Epithelial cell of prostate (primary cell): ENCODE data around the gene CABYR.
"Not testable (repeated sequence)": the region's sequence is repeated elsewhere in the genome, so short reads cannot be mapped to it uniquely, and the experiment has no call there.

ENCODE experiments used
- DNase-seq: peaks from one replicate; pipeline ENCODE4 v3.0.0-alpha.2; 2011; ENCODE audit warnings: low read depth, low spot score
- H3K27ac ChIP-seq: fragments of 450-650 bp; 2 replicates; pipeline ENCODE4 v1.5.1; 2017; ENCODE audit warnings: mild to moderate bottlenecking

CABYR gene

DNA sequence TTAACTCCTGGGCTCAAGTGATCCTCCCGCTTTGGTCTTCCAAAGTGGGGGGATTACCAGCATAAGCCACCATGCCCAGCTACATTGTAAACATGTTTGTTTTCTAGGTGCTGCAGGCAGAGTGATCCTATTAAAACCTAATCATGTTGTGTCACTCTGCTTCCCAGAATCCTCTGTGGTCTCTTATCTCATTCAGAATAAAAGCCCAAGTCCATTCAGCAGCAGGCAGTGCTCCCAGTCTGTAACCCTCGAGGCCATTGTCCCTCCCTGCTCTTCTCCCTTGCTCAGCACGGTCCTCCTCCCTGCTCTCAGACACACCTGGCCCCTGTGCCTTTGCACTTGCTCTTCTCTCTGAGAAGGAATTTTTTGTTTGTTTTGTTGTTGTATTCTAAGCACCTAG lies 11.1 kb upstream of the CABYR start:
- no peak overlapping the region for H3K27ac ChIP-seq
- no peak for DNase-seq

GRCh38 chr18:24128700-24129099 lies 10.2 kb upstream of the CABYR start:
- no peak overlapping the region for H3K27ac ChIP-seq
- DNase-seq = no peak

- no peak overlapping the region for H3K27ac ChIP-seq
- DNase-seq = no peak
Observed at GRCh38 chr18:24130494-24130893, 8.4 kb upstream of the CABYR start.

GRCh38 chr18:24136967-24137373 lies 1.9 kb upstream of the CABYR start:
- no peak for DNase-seq
- H3K27ac ChIP-seq = no peak overlapping the region

GRCh38 chr18:24138409-24138788 lies 463 bp upstream of the CABYR start:
- peak overlapping the region; percentile 41 for H3K27ac ChIP-seq
- no peak for DNase-seq

GRCh38 chr18:24140697-24141096 lies 1.8 kb downstream of the CABYR start:
- no peak for DNase-seq
- H3K27ac ChIP-seq = no peak overlapping the region

GRCh38 chr18:24142376-24142775 lies 3.5 kb downstream of the CABYR start:
- H3K27ac ChIP-seq = no peak overlapping the region
- DNase-seq = no peak

- DNase-seq, H3K27ac ChIP-seq: not testable (repeated sequence)
Observed at GRCh38 chr18:24149591-24149990, 10.7 kb downstream of the CABYR start.

DNA sequence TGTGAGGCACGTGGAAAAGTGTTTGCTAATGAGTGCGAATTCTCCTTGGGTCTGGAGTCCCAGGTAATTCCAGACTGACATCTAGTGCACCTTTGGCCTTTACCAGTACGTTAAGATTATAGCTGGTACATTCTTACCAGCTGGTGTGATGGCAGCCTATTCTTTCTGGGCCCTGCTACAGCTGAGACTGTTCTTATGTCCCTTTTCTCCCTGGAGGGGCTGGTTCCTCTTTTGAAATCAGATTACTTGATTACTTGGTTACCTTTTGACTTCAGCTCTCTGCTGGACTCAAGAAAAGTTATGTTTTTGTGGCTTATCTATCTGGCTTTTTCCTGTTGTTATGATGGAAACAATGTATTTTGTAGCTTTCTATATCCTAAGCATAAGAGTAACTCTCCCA lies 14.5 kb downstream of the CABYR start:
- no peak for DNase-seq
- no peak overlapping the region for H3K27ac ChIP-seq

DNA sequence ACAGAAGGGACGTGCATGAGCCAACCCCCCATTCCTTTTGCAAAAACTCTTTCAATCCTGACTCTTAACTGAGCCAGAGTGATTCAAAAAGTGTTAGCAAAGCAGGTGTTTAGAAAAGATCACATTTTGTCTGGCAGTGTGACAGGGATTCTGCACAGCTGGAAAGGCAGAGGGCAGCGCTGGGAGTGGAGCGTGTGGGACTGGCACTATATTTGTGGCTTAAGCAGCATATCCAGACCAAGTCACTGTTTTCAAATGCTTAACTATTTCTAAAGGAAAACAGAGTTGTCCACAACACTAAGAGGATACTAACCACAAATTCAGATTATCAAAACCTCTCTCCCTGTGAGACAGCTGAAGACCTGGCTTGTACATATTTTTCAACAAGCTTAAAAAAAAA lies 19.0 kb downstream of the CABYR start:
- no peak for DNase-seq
- no peak overlapping the region for H3K27ac ChIP-seq

GRCh38 chr18:24160086-24160485 lies 21.2 kb downstream of the CABYR start:
- no peak for DNase-seq
- H3K27ac ChIP-seq = no peak overlapping the region

- H3K27ac ChIP-seq = no peak overlapping the region
- DNase-seq = no peak
Observed at GRCh38 chr18:24161304-24161703, 22.4 kb downstream of the CABYR start.

DNA sequence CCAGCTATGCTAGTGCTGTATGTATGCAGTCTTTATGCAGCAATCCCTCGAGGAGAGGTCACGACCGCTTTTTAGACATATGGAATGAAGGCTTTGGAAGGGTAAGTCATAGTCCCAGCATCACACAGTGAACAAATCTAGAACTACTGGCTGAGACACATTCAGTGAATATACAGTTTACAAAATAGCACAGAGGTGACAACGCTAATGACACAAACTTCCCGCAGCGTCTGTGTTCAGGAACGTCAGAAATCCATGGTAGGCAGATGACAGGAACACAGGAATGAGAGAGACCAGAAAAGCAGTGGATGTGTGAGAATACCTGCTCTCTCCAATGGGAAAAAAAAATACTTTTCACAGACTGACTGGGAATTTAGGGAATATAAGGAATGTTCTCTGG lies 29.6 kb downstream of the CABYR start:
- DNase-seq = no peak
- no peak overlapping the region for H3K27ac ChIP-seq

GRCh38 chr18:24170360-24170759 lies 31.5 kb downstream of the CABYR start:
- DNase-seq = no peak
- no peak overlapping the region for H3K27ac ChIP-seq

GRCh38 chr18:24173997-24174396 lies 35.1 kb downstream of the CABYR start:
- no peak for DNase-seq

GRCh38 chr18:24176727-24177416 lies 38.0 kb downstream of the CABYR start:
- H3K27ac ChIP-seq = no peak overlapping the region
- no peak for DNase-seq

More at GRCh38 chr18:24173997-24174396, 35.1 kb downstream of the CABYR start:
- no peak overlapping the region for H3K27ac ChIP-seq

GRCh38 chr18:24177499-24178133 lies 38.8 kb downstream of the CABYR start:
- no peak overlapping the region for H3K27ac ChIP-seq
- DNase-seq = no peak

GRCh38 chr18:24180048-24180447 lies 41.2 kb downstream of the CABYR start:
- DNase-seq = no peak
- no peak overlapping the region for H3K27ac ChIP-seq

DNA sequence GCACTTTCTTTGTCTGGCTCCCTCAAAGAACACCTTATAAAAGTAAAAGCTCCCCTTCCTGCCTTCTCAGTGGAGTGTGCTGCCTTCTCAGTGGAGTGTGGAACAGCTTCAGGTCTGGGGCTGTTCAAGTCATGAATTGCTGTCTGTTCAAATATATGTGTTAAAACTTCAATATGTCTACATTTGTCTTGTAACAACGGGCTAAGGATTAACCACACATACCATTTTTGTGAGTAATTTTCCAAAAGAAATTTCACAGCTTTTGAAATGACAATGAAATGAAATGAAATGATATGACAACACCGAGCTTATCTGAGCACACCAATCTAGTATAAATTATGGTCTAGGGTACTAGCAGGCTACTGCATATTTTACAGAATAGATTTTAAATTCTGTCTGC lies 42.9 kb downstream of the CABYR start:
- H3K27ac ChIP-seq = peak overlapping the region; percentile 56
- no peak for DNase-seq

- no peak overlapping the region for H3K27ac ChIP-seq
- no peak for DNase-seq
Observed at GRCh38 chr18:24185805-24186204, 46.9 kb downstream of the CABYR start.

- DNase-seq = no peak
- no peak overlapping the region for H3K27ac ChIP-seq
Observed at GRCh38 chr18:24187049-24187448, 48.2 kb downstream of the CABYR start.

- DNase-seq = no peak
- no peak overlapping the region for H3K27ac ChIP-seq
Observed at GRCh38 chr18:24187689-24188088, 48.8 kb downstream of the CABYR start.
